Measurements from ENCODE around the gene MIPOL1. TPM values are rescaled to one million over a fixed set of nuclear protein-coding genes. Genes with fewer than 3 reads are reported as not detected.
"Not testable (repeated sequence)": the region's sequence is repeated elsewhere in the genome, so short reads cannot be mapped to it uniquely, and the experiment has no call there.

MIPOL1 gene
- total and polyA plus RNA-seq, 8 donors: 2.4 to 9.0 (median 6.4) TPM

- H3K27ac ChIP-seq: no peak overlapping the region
- peaks cover 0 to 19% (median 7%) of the 10 kb centered on the region in 3 donors for H3K4me1 ChIP-seq
- FAIRE-seq (no peak), ATAC-seq (no peak), DNase-seq (no peak)
- TF ChIP-seq CTCF (IDR thresholded peaks at IDR 0.05): no peak
- no peaks in the 10 kb centered on the region for H3K9me3 ChIP-seq
- no peak overlapping the region for H3K4me3 ChIP-seq
- intact Hi-C loops (cut with DNase I): no loop called here
- H3K36me3 ChIP-seq: no peaks in the 10 kb centered on the region
- peaks cover 0 to 3% (median 0%) of the 10 kb centered on the region in 4 donors for H3K27me3 ChIP-seq
These were observed 347.4 kb downstream of the MIPOL1 start for GRCh38 chr14:37545174-37545573.

GRCh38 chr14:37546621-37547447 lies 349.1 kb downstream of the MIPOL1 start:
- 18 to 22% methylated on average over 6 of the region's 6 CpGs for WGBS, 2 donors
- FAIRE-seq: peak; percentile 47
- TF ChIP-seq CTCF (IDR thresholded peaks at IDR 0.05): no peak
- intact Hi-C loops (cut with DNase I): no loop called here
- Histone ChIP-seq H3K36me3 (no peaks in the 10 kb centered on the region), H3K27ac (no peak overlapping the region), H3K9me3 (no peaks in the 10 kb centered on the region), H3K27me3 (peaks cover 0 to 3% (median 0%) of the 10 kb centered on the region in 4 donors), H3K4me3 (no peak overlapping the region), H3K4me1 (peaks cover 0 to 19% (median 7%) of the 10 kb centered on the region in 3 donors)
- DNase-seq: no peak
- peak in 3 of 4 donors; percentile 67 to 75 (median 71) for ATAC-seq

- peak; percentile 17 for FAIRE-seq
- no peak for TF ChIP-seq CTCF (IDR thresholded peaks at IDR 0.05)
- WGBS, 2 donors: 61 to 72% methylated on average over 5 of the region's 5 CpGs
- Histone ChIP-seq H3K4me1 (peaks cover 0 to 12% (median 7%) of the 10 kb centered on the region in 3 donors), H3K27ac (no peak overlapping the region), H3K27me3 (peaks cover 0 to 3% (median 0%) of the 10 kb centered on the region in 4 donors), H3K36me3 (no peaks in the 10 kb centered on the region), H3K9me3 (no peaks in the 10 kb centered on the region), H3K4me3 (no peak overlapping the region)
- no peak for DNase-seq
- no peak for ATAC-seq
- intact Hi-C loops (cut with DNase I): no loop called here
These were observed 352.8 kb downstream of the MIPOL1 start for GRCh38 chr14:37550511-37550910.

GRCh38 chr14:37551119-37551518 lies 353.4 kb downstream of the MIPOL1 start:
- no peak for TF ChIP-seq CTCF (IDR thresholded peaks at IDR 0.05)
- ATAC-seq: no peak
- intact Hi-C loops (cut with DNase I): no loop called here
- no peaks in the 10 kb centered on the region for H3K36me3 ChIP-seq
- no peak for DNase-seq
- WGBS, 2 donors: 79 to 96% methylated on average over 1 of the region's 1 CpG
- no peak overlapping the region for H3K27ac ChIP-seq
- peaks cover 0 to 3% (median 0%) of the 10 kb centered on the region in 4 donors for H3K27me3 ChIP-seq
- H3K4me3 ChIP-seq: no peak overlapping the region
- peak; percentile 37 for FAIRE-seq
- peaks cover 0 to 12% (median 7%) of the 10 kb centered on the region in 3 donors for H3K4me1 ChIP-seq
- no peaks in the 10 kb centered on the region for H3K9me3 ChIP-seq

- Histone ChIP-seq H3K9me3 (no peaks in the 10 kb centered on the region), H3K4me1 (no peaks in the 10 kb centered on the region), H3K27ac (no peak overlapping the region), H3K36me3 (no peaks in the 10 kb centered on the region), H3K4me3 (no peak overlapping the region), H3K27me3 (no peaks in the 10 kb centered on the region)
- no peak for FAIRE-seq
- TF ChIP-seq CTCF (IDR thresholded peaks at IDR 0.05): no peak
- intact Hi-C loops (cut with DNase I): no loop called here
- no peak for ATAC-seq
- no peak for DNase-seq
- 80 to 94% methylated on average over 1 of the region's 1 CpG for WGBS, 2 donors
These were observed 356.3 kb downstream of the MIPOL1 start for GRCh38 chr14:37553935-37554550.

GRCh38 chr14:37555596-37555995 lies 357.9 kb downstream of the MIPOL1 start:
- H3K27ac ChIP-seq: not testable (repeated sequence)

More at GRCh38 chr14:37555596-37555995, 357.9 kb downstream of the MIPOL1 start:
- H3K4me1 ChIP-seq; H3K9me3 ChIP-seq; intact Hi-C loops (cut with DNase I); ATAC-seq; H3K4me3 ChIP-seq; H3K27me3 ChIP-seq; FAIRE-seq; H3K36me3 ChIP-seq: not testable (repeated sequence)
- DNase-seq: peak in 1 of 6 donors; percentile 60
- WGBS, 2 donors: 90 to 92% methylated on average over 7 to 32 of the region's 33 CpGs
